ENCODE data around the gene ABHD8.
A peak's percentile ranks its signal among the peaks of the same experiment; 100 is the strongest.
"Not testable (repeated sequence)": the region's sequence is repeated elsewhere in the genome, so short reads cannot be mapped to it uniquely, and the experiment has no call there.

Gene ABHD8

GRCh38 chr19:17296976-17297375 lies 6.2 kb downstream of the ABHD8 start:
- no peak for DNase-seq (ENCODE audit: low read depth)

GRCh38 chr19:17296273-17296672 lies 7.0 kb downstream of the ABHD8 start:
- DNase-seq (ENCODE audit: low read depth) = no peak

- DNase-seq (ENCODE audit: low read depth) = not testable (repeated sequence)
These were observed 7.7 kb downstream of the ABHD8 start for GRCh38 chr19:17295551-17295950.

- DNase-seq (ENCODE audit: low read depth) = no peak
These were observed 9.0 kb downstream of the ABHD8 start for GRCh38 chr19:17294051-17294891.

- no peak for DNase-seq (ENCODE audit: low read depth)
These were observed 9.6 kb downstream of the ABHD8 start for GRCh38 chr19:17293605-17294004.

DNA sequence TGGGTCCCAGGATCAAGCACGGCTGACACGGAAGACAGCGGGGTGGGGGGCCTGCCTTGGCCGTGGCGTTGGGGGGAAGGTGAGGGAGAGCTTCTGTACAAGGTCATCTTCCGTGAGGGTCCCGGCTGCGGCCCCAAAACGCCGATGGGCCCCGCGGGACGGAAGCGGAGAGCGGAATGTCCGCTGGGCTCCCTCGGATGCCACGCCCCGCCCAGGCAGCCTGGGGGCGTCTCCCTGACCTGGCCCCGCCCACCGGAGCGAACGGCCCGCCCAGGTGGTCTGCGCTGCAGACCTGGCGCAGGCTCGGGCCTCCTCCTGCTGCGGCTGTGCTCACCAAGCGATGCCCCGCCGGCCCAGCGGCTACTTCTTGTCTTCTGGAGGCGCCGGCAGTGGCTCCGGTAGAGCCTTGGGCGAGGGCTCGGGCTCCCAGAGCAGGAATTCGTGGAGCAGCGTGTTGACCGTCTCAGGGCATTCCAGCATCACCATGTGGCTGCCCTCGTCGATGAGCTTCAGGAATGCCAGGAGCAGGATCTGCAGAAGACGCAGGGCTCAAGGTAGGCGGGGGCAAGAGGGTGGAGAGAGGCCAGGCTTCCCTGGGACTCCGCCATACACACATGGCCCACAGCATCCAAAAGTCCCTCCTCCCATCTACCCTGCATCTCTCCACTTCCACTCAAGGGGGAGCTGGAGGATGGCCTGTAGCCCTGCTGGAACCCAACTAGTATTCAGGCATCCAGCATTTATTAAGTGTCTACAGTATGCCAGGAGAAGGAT lies 10.7 kb downstream of the ABHD8 start:
- no peak for DNase-seq (ENCODE audit: low read depth)

- DNase-seq (ENCODE audit: low read depth) = peak; percentile 79
These were observed 13.7 kb downstream of the ABHD8 start for GRCh38 chr19:17289489-17289888.

DNA sequence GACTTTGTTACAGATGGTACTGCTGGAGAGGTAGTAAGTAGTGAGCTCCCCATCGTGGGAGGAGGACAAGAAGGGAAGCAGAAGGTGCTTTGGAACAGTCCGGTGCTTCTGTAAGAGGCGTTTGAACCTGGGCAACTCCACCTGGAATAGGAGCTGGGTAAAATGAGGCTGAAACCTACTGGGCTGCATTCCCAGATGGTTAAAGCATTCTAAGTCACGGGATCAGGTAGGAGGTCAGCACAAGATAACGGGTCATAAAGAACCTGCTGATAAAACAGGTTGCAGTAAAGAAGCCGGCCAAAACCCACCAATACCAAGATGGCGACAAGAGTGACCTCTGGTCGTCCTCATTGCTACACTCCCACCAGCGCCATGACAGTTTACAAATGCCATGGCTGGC lies 16.5 kb downstream of the ABHD8 start:
- DNase-seq (ENCODE audit: low read depth) = no peak

- DNase-seq (ENCODE audit: low read depth) = no peak
These were observed 17.0 kb downstream of the ABHD8 start for GRCh38 chr19:17286263-17286662.

GRCh38 chr19:17285415-17286135 lies 17.6 kb downstream of the ABHD8 start:
- no peak for DNase-seq (ENCODE audit: low read depth)

DNA sequence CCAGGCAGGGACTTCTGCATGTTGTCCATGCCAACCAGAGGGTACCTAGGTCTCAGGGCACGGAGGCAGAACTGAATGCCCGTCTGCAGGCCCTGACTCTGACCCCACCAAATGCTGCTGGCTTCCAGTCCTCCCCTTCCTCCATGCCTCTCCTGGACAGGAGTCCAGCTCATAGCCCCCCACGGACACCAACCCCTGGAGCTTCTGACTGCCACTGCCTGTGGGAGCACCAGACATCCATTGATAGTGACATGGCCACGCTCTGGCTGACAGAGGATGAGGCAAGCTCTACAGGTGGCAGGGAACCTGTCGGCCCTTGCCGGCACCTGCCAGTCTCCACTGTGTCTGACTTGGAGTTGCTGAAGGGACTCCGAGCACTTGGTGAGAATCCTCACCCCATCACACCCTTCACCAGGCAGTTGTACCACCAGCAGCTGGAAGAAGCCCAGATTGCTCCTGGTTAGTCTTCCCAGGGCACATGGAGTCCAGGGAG lies 19.7 kb downstream of the ABHD8 start:
- no peak for DNase-seq (ENCODE audit: low read depth)

GRCh38 chr19:17282488-17283125 lies 20.6 kb downstream of the ABHD8 start:
- DNase-seq (ENCODE audit: low read depth) = no peak

DNA sequence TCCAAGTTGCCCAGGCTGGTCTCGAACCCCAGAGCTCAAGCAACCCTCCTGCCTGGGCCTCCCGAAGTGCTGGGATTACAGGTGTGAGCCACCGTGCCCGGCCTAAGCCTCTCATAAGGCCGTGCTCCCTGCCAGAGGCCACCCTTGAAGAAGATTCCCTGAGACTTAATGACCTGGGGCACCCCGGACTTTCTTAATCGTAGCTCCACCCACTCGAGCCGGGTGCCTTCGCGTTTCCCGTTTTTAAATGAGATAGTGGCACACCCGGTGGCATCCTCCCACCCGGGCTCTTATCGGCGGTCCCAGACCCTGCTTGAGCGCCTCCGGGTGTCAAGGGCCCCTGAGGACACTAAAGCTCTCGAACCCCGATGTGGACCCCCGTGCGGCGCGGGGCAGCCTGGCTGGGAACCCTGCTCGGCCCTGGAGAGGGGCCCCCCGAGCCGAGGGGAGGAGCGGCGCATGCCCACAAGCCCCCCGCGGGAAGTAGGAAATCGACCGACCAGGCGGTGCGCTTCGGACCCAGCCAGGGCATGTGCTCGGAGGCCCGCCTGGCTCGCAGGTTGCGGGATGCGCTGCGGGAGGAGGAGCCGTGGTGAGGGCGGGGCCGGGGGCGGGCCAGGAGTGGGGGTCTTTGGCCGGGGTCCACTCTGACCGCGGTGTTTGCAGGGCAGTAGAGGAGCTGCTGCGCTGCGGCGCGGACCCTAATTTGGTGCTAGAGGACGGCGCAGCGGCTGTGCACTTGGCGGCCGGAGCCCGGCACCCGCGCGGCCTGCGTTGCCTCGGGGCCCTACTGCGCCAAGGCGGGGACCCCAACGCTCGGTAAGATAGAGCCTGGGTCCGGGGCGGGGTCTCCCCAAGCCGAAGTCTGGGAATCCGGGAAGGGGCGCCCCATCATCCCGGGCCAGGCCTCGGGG lies 21.6 kb downstream of the ABHD8 start, which contains the start of gene ANKLE1:
Gene ANKLE1, plus strand, starts transcription at position 511 of the 914 bp plus-strand sequence. Its CDS starts 20 bp downstream, at position 531.
- DNase-seq (ENCODE audit: low read depth) = no peak

GRCh38 chr19:17279436-17279835 lies 23.8 kb downstream of the ABHD8 start:
- no peak for DNase-seq (ENCODE audit: low read depth)

- no peak for DNase-seq (ENCODE audit: low read depth)
These were observed 27.6 kb downstream of the ABHD8 start for GRCh38 chr19:17275441-17276175.

DNA sequence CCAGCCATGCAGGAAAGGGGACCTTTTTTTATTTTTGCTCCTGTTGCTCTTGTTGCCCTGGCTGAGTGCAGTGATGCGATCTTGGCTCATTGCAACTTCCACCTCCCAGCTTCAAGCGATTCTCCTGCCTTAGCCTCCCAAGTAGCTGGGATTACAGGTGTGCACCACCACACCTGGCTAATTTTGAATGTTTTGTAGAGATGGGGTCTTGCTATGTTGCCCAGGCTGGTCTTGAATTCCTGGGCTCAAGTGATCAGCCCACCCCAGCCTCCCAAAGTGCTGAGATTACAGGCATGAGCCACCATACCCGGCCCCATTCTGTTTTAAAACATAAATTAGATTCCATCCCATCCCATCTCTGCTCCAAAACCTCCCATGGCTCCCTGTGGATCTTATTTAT lies 28.3 kb downstream of the ABHD8 start:
- DNase-seq (ENCODE audit: low read depth) = not testable (repeated sequence)

DNA sequence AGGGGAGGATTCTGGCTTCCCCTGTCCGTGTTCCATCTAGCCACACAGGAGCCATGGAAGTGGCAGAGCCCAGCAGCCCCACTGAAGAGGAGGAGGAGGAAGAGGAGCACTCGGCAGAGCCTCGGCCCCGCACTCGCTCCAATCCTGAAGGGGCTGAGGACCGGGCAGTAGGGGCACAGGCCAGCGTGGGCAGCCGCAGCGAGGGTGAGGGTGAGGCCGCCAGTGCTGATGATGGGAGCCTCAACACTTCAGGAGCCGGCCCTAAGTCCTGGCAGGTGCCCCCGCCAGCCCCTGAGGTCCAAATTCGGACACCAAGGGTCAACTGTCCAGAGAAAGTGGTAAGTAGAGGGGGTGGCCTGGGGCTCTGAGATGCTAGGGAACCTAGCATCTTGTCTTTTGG lies 34.5 kb downstream of the ABHD8 start:
- no peak for DNase-seq (ENCODE audit: low read depth)

GRCh38 chr19:17266975-17267788 lies 36.0 kb downstream of the ABHD8 start, which contains the start of gene BABAM1:
Gene BABAM1, plus strand, starts transcription at chr19:17267443. Its CDS starts 1,364 bp downstream, at chr19:17268807.
- peak; percentile 100 for DNase-seq (ENCODE audit: low read depth)

GRCh38 chr19:17266589-17266974 lies 36.6 kb downstream of the ABHD8 start:
- no peak for DNase-seq (ENCODE audit: low read depth)

Data from non-pigmented ciliary epithelial cell (primary cell).